ENCODE results near the gene FAM180A.
A peak's percentile ranks its signal among the peaks of the same experiment; 100 is the strongest.
"Not testable (repeated sequence)": the region's sequence is repeated elsewhere in the genome, so short reads cannot be mapped to it uniquely, and the experiment has no call there.

The FAM180A gene

GRCh38 chr7:135771051-135771450 lies 22.4 kb upstream of the FAM180A start:
- DNase-seq = no peak

DNA sequence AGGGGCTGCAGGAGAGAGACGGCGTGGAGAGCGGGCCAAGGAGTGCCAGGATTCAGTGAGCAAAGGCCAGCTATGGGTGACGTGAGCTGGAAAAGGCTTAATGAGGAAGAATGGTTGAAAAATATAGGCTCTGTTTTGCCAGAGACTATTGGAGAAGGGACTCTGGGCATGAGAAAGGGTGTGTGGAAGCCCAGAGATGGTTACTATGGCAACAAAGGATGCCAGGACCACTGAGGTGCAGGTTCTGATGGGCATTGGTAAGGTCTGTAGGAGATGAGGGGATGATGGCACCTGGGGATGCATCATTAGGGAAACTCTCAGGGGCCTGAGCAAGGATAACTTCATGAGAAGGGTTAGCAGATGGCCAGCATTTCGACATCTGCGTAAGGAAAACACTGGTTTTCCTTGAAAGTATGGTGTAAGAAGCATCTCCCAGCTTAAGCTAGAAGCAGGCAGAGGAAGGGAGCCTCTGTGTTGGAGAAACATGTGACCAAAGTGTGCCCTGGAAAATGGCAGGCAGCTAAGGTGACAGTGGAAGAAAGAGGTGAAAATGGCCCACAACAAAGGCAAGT lies 21.6 kb upstream of the FAM180A start:
- DNase-seq = no peak

- no peak for DNase-seq
Measured at GRCh38 chr7:135769005-135769802, 20.6 kb upstream of the FAM180A start.

DNA sequence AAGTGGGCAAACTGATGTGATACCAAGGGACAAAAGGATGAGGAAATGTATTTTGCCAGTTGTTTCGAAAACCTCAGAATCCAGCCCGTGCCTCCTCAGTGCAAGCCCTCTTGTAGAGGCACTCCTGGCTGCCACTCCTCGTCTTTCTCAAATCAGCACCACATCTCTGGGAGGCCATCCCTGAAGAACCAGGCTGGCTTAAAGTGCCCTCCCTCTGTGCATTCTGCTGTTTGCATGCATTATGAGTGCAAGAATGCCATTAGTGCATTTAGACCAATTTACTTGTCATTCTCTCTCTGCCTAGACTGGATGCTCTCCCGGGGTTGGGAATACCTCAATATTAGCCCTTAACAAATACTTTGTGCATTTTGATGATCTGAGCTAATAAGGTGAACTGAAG lies 19.9 kb upstream of the FAM180A start:
- DNase-seq = no peak

DNA sequence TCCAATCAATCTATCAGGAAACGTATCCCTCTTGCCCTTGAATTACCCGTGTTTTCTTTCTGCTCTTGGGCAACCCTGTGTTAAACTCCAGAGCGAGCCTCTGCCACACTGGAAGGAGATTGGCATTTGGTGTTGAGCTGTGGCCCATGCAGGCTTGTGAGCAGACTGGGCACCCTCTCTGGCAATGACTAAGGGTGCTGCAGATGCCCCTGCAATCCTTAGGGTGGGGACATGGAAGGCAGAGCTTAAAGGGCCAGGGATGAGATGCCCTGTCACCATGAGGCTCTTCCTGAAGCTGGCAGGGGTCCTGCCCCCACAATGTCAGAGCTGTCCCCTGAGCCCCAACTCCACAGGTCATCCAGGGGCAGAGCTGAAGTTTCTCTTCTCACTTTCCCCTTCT lies 19.5 kb upstream of the FAM180A start:
- DNase-seq = no peak

DNA sequence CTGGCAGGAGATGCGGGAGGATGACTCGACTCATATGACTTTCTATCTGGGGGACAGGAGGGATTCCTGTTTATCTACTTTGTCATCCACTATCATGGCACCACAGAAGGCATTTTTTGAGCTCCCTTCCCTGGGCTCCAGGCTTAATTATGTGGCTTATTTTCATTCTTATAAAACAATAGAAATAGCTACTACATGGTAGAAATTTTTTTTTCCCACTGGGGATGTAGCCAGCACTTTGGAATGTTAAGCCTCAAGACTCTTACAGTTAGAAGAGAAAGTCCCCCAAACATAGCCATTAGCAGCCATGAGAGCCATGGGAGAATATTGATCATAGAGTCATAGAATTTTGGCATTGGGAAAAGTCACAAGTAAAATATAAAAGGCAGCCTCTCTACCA lies 14.6 kb upstream of the FAM180A start:
- DNase-seq = no peak

DNA sequence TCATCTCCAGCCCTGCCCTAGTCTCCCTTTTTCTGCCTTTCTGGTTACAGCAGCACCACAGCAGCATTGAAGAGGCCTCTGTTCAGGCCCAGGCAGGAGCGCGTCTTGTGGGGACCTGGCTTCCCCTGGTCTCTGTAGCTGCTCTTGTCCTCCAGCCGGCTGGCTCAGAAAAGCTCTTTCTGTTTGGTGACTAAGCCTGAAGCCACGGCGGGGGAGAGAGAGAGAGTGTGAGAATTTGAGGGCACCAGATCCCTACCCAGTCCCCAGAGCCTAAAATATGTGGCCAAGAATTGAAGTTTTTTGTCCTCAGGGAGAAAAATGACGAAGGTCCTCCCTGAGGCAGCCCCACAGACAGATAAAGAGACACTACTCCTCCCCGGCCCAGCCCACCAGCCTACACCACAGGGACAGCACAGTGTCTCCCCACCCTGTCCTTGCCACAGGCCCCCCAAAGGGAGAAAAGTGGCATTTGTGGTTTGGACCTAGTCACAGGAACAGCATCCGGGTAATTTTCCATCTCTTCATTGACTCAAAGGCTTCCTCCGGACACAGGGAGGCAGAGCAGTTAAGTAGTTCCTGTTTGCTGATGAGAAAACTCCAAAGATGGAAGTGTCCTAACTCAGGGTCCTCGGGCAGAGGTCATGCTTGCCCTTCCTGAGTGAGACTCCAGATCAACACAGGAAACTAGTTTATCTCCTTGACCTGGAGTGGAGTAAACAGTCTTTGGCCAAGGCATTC lies 13.3 kb upstream of the FAM180A start:
- DNase-seq = no peak

DNA sequence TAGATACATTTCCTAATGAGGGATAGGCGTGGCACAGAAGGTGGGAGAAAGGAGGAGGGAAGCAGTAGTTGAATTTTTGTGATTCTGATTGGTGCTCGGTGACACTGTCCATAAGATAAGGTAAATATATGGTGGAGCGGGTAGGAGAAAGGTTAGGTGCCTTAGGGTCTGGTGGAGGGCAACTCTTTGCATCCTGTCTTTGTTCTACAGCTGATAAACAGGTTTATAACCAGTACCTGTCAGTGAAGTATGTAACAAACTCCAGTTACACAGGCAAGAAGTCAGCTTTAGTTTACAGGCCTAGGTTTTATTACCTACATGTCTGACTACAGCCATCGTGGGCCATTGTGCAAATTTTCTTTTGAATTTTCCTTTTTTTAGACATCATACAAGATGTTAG lies 10.9 kb upstream of the FAM180A start:
- no peak for DNase-seq

GRCh38 chr7:135758531-135758932 lies 9.9 kb upstream of the FAM180A start:
- DNase-seq = no peak

DNA sequence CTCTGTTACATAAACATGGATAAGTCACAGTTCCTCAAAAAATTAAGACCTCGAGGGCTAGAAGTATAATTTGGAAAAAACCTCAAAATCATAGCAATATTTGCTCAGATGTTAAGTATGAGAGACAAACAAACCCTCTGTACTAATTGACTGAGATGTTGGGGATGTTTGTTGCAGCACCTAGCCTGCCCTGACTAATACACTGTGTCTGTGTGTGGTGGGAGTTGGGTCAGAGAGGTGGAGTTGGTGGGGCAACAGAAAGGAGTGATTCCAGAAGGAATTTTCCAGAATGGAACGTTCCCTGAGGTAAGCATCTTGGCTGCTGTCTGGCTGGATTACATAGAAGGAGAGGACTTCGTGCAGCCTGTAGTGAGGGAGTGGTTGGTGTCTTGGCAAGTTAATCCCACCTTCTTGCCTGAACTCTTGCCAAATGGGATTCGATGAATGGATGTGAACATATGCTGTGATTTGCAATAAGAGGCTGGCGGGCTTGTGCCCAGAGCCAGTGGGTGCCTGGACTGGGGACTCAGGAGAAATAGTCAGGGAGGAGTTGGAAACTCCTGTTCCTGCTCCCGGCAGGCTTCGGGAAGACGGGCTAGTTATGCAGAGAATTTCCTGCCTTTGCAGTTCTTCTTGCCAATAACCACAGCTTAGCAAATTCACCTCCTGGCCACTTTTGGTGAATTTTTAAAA lies 9.3 kb upstream of the FAM180A start:
- DNase-seq = no peak

DNA sequence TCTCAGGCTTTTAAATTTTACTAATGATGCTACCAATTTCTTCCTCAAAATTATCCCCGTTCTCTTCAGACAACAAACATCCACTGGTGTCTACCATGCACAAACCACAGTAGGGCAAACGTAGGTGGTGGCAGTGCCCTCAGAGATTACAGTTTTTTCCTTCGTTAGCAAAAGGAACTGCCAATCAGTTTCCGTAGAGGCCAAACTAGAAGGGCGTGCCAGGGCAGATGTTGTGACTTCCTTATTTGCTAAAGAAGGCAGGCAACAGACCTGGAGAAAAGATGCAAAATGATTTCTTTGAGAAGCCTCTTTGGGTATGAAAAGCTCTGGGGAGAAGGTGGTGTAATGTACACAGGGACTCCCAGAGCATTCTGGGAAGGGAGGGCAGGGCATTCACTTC lies 7.6 kb upstream of the FAM180A start:
- no peak for DNase-seq

- peak; percentile 92 to 93 for DNase-seq
Measured at GRCh38 chr7:135755351-135755753, 6.7 kb upstream of the FAM180A start.

- DNase-seq = no peak
Measured at GRCh38 chr7:135753616-135754413, 5.2 kb upstream of the FAM180A start.

DNA sequence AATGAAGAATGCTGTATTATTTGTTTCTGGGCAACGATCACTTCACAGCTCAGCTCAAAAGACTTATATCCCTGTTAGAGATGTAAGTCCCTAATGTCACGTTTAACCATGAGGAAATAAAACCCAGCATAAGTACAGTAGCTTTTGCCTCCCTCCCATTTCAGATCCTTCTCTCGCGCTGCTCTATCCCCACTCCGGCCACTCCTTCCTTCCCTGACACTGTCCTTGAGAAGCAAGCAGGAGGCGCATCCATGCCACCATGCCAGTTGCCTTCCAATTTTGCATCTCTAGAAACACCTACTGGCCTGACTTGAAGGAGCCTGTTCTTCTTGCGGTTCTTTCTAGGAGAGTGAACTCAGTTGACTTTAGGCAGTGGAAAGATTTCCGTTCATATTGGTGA lies 1.2 kb downstream of the FAM180A start:
- DNase-seq = no peak

- DNase-seq = peak; percentile 59 to 73
Measured at GRCh38 chr7:135745703-135746312, 2.8 kb downstream of the FAM180A start.

GRCh38 chr7:135744938-135745702 lies 3.5 kb downstream of the FAM180A start:
- no peak for DNase-seq

DNA sequence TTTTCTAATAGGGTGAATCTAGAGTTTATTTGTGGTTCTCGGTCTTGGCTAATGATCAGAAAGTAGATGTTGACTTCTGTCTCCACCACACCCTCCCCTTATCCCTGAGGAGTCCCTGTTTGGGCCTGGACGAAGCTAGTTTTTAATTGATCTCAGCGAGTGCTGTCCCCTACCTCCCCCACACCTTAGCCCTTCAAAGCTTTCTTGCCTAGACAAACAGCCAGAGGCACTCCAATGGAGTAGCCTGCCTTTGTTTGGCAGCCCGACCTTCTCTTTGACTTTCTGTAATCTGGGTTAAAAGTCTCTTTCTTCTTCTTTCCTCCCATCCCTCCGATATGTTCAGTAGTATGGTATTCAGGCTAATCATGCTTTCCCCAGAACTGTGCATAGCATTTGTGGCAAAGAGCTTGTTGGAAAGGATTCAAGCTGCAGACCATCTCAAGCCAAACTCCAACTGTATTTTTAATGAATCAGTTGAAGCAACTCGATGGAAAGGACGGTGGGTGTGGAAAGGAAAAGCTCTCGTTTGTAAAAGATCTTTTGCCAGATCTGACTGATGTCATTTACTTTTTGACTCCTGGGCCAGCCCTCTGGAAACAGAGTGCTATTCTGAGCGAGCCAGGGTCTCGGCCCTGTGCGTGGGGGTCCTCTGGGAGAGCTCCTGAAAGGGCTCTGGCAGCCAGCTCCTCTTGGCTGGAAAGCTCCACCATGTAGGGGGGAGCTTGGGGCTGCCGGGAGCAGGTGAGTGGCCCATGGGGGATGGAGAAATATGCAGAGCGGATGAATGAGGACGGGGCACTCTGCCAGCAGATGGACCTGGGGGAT lies 4.5 kb downstream of the FAM180A start:
- peak; percentile 21 to 24 for DNase-seq

GRCh38 chr7:135742371-135742770 lies 6.2 kb downstream of the FAM180A start:
- no peak for DNase-seq

DNA sequence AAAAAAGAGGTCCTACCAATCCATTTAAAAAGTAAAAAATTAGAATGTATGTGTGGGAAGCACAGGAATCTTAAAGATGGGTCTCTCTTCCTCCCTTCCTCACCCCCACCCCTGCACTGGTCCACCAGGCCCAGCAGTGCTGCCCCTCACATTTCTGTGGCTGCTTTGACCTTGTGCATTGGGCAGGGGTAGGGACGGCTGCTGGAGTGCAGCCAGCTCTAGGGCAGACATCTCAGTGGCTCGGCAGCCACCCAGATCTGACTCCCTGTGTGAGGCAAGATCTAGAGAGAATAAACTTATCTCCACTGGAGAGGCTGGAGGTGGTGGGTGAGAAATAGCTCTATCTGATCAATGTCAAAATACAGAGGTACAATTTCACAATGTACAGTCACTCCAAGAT lies 6.7 kb downstream of the FAM180A start:
- no peak for DNase-seq

GRCh38 chr7:135740889-135741288 lies 7.7 kb downstream of the FAM180A start:
- DNase-seq = no peak

GRCh38 chr7:135737306-135737647 lies 11.3 kb downstream of the FAM180A start:
- DNase-seq = not testable (repeated sequence)

All from SHP77 (cell line).